Spleen (tissue), 11 donors: ENCODE data around the gene ACTA2. TPM values are rescaled to one million over a fixed set of nuclear protein-coding genes. Genes with fewer than 3 reads are reported as not detected.

ENCODE experiments used
- DNase-seq: peaks from one replicate; pipeline ENCODE4 v3.0.0-alpha.2; 2020
- H3K27ac ChIP-seq, 8 donors: fragments of 200-600 bp; sonication (generic) in 7 of 8; 1 replicate in 4 of 8; 2 replicates in 4 of 8; pipeline versions ENCODE4 v1.5.0 to v1.8.0; 2016 to 2021; ENCODE audit warnings: inconsistent platforms in 4 of 8, mild to moderate bottlenecking in 4 of 8, moderate library complexity in 1 of 8
- H3K27me3 ChIP-seq, 7 donors: fragments of 200-600 bp; sonication (generic) in 6 of 7; replicated peaks in 1 of 7; 1 replicate in 4 of 7; 2 replicates in 3 of 7; pipeline versions ENCODE4 v1.5.0 to v1.8.0; 2016 to 2021; ENCODE audit warnings: inconsistent platforms in 3 of 7, mild to moderate bottlenecking in 1 of 7
- H3K36me3 ChIP-seq, 6 donors: fragments of 200-600 bp; sonication (generic) in 5 of 6; 1 replicate in 4 of 6; 2 replicates in 2 of 6; pipeline versions ENCODE4 v1.5.0 to v1.8.0; 2016 to 2021; ENCODE audit warnings: inconsistent platforms in 2 of 6
- H3K4me1 ChIP-seq, 6 donors: fragments of 200-600 bp; sonication (generic) in 5 of 6; 1 replicate in 3 of 6; 2 replicates in 3 of 6; pipeline versions ENCODE4 v1.5.0 to v1.8.0; 2016 to 2021; ENCODE audit warnings: inconsistent platforms in 3 of 6
- H3K4me3 ChIP-seq, 8 donors: fragments of 200-600 bp; sonication (generic) in 7 of 8; 1 replicate in 4 of 8; 2 replicates in 4 of 8; pipeline versions ENCODE4 v1.5.0 to v1.8.0; 2016 to 2021; ENCODE audit warnings: inconsistent platforms in 4 of 8, mild to moderate bottlenecking in 4 of 8, moderate library complexity in 2 of 8
- H3K9me3 ChIP-seq, 8 donors: fragments of 200-600 bp; sonication (generic) in 7 of 8; 1 replicate in 4 of 8; 2 replicates in 4 of 8; pipeline versions ENCODE4 v1.5.0 to v1.8.0; 2016 to 2021; ENCODE audit warnings: inconsistent platforms in 4 of 8
- POLR2A ChIP-seq, 3 donors: fragments of 450-650 bp; IDR thresholded peaks; one replicate each; pipeline ENCODE4 v1.5.1; 2017; ENCODE audit warnings: antibody characterized with exemption in 3 of 3, mild to moderate bottlenecking in 1 of 3
- POLR2AphosphoS5 ChIP-seq, 3 donors: sonication (generic); formaldehyde crosslinking; IDR thresholded peaks; one replicate each; pipeline ENCODE4 v1.5.1; 2017; ENCODE audit warnings: antibody characterized with exemption in 3 of 3
- WGBS, 5 donors: extraction: QIAGEN DNeasy Blood & Tissue Kit in 3 of 5; methylation state at CpG; one replicate each; pipeline versions ENCODE4 v1.1.5 to v1.1.7; 2013 to 2018; 5-methylcytosine and 5-hydroxymethylcytosine counted together
- intact Hi-C: fragments of 100-400 bp; cut with DNase I; formaldehyde crosslinking; loops from one replicate; pipeline ENCODE4 v1.15.0; 2023; ENCODE audit warnings: low total_unique reads
- polyA plus RNA-seq, 3 donors: library from polyadenylated mRNA; stranded (reverse); fragments of 200-250 nt; gene quantifications; one replicate each; pipeline ENCODE4 v1.2.1, GENCODE V29; 2013
- total RNA-seq, 7 donors: library from RNA; depleted of rRNA in 3 of 7; stranded (reverse); fragments of >200 nt in 3 of 7; fragmentation: NEBNext Ultra II Directional in 4 of 7; extraction: Animal tissue kit (Norgen Biotek cat#: 25700) in 4 of 7; gene quantifications; one replicate each; pipeline versions ENCODE4 v1.1.0 to v1.2.1, GENCODE V29; 2016 to 2021
- TF ChIP-seq, protein P1 (sequence below), 11 experiments: fragments of 200-600 bp in 7 of 11; fragments of 450-650 bp in 4 of 11; sonication (generic) in 4 of 11; IDR thresholded peaks in 8 of 11; conservative IDR thresholded peaks in 3 of 11; 1 replicate in 7 of 11; 2 replicates in 4 of 11; pipeline versions ENCODE4 v1.4.0 to v1.8.0; 2016 to 2021; ENCODE audit warnings: antibody characterized with exemption in 11 of 11, inconsistent platforms in 4 of 11, mild to moderate bottlenecking in 1 of 11
- donor health status: healthy with polysubstance abuse.
- donor health status: DM: no; HTN: no; CAD: no; lungs with moderate emphysema.
- donor health status: DM: no; HTN: no; CAD: no.
- donor health status: Bipolar disorder and iron deficiency.
- donor health status: healthy.
- donor health status: DM: no; HTN: no; CAD: no.
- donor health status: DM: yes; HTN: yes; CAD: no.

ACTA2 gene
- total and polyA plus RNA-seq, 10 donors: 104 to 1,421 (median 233) TPM

- no peak for DNase-seq
- Histone ChIP-seq H3K4me3 (peak overlapping the region in 4 of 8 donors; percentile 13 to 36 (median 27)), H3K4me1 (peaks cover 0 to 24% (median 13%) of the 10 kb centered on the region in 6 donors), H3K9me3 (no peaks in the 10 kb centered on the region), H3K27me3 (no peaks in the 10 kb centered on the region), H3K27ac (peak overlapping the region in 3 of 8 donors; percentile 28 to 77 (median 58)), H3K36me3 (peaks cover 0 to 12% (median 0%) of the 10 kb centered on the region in 6 donors)
- 78 to 96% (median 91%) methylated on average over 2 of the region's 2 CpGs for WGBS, 5 donors
- intact Hi-C loops: no loop called here
- no peak for TF ChIP-seq POLR2AphosphoS5 (IDR thresholded peaks at IDR 0.05)
- no peak for TF ChIP-seq POLR2A (IDR thresholded peaks at IDR 0.05)
- TF ChIP-seq, protein P1, sequence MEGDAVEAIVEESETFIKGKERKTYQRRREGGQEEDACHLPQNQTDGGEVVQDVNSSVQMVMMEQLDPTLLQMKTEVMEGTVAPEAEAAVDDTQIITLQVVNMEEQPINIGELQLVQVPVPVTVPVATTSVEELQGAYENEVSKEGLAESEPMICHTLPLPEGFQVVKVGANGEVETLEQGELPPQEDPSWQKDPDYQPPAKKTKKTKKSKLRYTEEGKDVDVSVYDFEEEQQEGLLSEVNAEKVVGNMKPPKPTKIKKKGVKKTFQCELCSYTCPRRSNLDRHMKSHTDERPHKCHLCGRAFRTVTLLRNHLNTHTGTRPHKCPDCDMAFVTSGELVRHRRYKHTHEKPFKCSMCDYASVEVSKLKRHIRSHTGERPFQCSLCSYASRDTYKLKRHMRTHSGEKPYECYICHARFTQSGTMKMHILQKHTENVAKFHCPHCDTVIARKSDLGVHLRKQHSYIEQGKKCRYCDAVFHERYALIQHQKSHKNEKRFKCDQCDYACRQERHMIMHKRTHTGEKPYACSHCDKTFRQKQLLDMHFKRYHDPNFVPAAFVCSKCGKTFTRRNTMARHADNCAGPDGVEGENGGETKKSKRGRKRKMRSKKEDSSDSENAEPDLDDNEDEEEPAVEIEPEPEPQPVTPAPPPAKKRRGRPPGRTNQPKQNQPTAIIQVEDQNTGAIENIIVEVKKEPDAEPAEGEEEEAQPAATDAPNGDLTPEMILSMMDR (IDR thresholded peaks at IDR 0.05 in 8 of 11, conservative IDR thresholded peaks at IDR 0.05 in 3 of 11): no peak
Observed at GRCh38 chr10:88949051-88949450, 3.5 kb downstream of the ACTA2 start.

- H3K27me3 ChIP-seq: no peaks in the 10 kb centered on the region
- intact Hi-C loops: no loop called here
- peaks cover 0 to 35% (median 16%) of the 10 kb centered on the region in 6 donors for H3K4me1 ChIP-seq
- no peak overlapping the region for H3K27ac ChIP-seq
- TF ChIP-seq POLR2AphosphoS5 (IDR thresholded peaks at IDR 0.05): no peak
- TF ChIP-seq, protein P1 (IDR thresholded peaks at IDR 0.05 in 8 of 11, conservative IDR thresholded peaks at IDR 0.05 in 3 of 11): no peak
- no peak for TF ChIP-seq POLR2A (IDR thresholded peaks at IDR 0.05)
- no peaks in the 10 kb centered on the region for H3K9me3 ChIP-seq
- no peak for DNase-seq
- H3K36me3 ChIP-seq: peaks cover 0 to 32% (median 2%) of the 10 kb centered on the region in 6 donors
- WGBS, 5 donors: 78 to 92% (median 88%) methylated on average over 5 to 6 of the region's 6 CpGs
- H3K4me3 ChIP-seq: no peak overlapping the region
Observed at GRCh38 chr10:88946965-88947590, 5.5 kb downstream of the ACTA2 start.

DNA sequence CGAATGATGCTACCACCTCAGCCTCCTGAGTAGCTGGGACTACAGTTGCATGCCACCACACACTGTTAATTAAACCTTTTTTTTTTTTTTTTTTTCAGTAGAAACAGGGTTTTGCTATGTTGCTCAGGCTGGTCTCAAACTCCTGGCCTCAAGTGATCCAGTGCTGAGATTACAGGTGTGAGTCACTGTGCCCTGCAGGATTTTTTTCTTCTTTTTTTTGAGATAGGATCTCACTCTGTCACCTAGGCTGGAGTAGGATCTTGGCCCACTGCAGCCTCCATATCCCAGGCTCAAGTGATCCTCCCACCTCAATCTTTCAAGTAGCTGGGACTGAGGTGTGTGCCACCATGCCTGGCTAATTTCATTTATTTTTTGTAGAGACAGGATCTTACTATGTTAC is 6.4 kb downstream of the ACTA2 start:
- whole genome bisulfite sequencing, 5 donors: 86 to 100% (median 94%) methylated on average over 1 of the region's 1 CpG
- H3K4me1 ChIP-seq: peaks cover 0 to 35% (median 16%) of the 10 kb centered on the region in 6 donors

DNA sequence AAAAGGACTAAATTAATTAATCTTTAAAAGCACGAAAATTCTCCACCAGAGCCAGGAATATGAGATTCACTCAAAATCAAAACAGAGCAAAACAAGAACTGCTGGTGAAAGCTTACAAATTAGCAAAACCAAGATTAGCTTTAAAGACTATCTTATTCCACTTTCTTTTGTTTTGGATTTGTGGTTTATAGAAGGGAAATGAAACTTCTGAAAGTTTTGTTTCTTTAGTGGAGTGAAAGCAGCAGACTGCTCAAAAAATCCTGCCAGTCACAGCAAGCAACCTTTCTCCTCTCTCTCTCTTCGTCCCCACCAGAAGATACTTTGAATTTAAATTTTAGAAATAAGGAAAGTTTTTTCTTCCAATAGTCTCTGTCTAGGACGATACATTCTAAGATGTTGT is 7.8 kb downstream of the ACTA2 start:
- intact Hi-C loops: no loop called here
- DNase-seq: no peak
- H3K4me3 ChIP-seq: no peak overlapping the region
- no peaks in the 10 kb centered on the region for H3K27me3 ChIP-seq
- H3K27ac ChIP-seq: no peak overlapping the region
- WGBS, 5 donors: 59 to 65% (median 62%) methylated on average over 3 of the region's 3 CpGs
- H3K4me1 ChIP-seq: peaks cover 0 to 35% (median 16%) of the 10 kb centered on the region in 6 donors
- H3K36me3 ChIP-seq: peaks cover 0 to 55% (median 11%) of the 10 kb centered on the region in 6 donors
- no peaks in the 10 kb centered on the region for H3K9me3 ChIP-seq
- TF ChIP-seq POLR2AphosphoS5 (IDR thresholded peaks at IDR 0.05) (no peak), POLR2A (IDR thresholded peaks at IDR 0.05) (no peak)
- TF ChIP-seq, protein P1 (IDR thresholded peaks at IDR 0.05 in 8 of 11, conservative IDR thresholded peaks at IDR 0.05 in 3 of 11): no peak

More for the DNA sequence above, 6.4 kb downstream of the ACTA2 start:
- no peak overlapping the region for H3K27ac ChIP-seq
- no peaks in the 10 kb centered on the region for H3K9me3 ChIP-seq
- DNase-seq: no peak
- H3K4me3 ChIP-seq: no peak overlapping the region
- peaks cover 0 to 41% (median 4%) of the 10 kb centered on the region in 6 donors for H3K36me3 ChIP-seq
- TF ChIP-seq POLR2A (IDR thresholded peaks at IDR 0.05) (no peak), POLR2AphosphoS5 (IDR thresholded peaks at IDR 0.05) (no peak)
- TF ChIP-seq, protein P1 (IDR thresholded peaks at IDR 0.05 in 8 of 11, conservative IDR thresholded peaks at IDR 0.05 in 3 of 11): no peak
- intact Hi-C loops: no loop called here
- H3K27me3 ChIP-seq: no peaks in the 10 kb centered on the region
